HG03139 (cell line): ENCODE measurements around the gene POM121L2.
"Not testable (repeated sequence)": the region's sequence is repeated elsewhere in the genome, so short reads cannot be mapped to it uniquely, and the experiment has no call there.

ENCODE experiments used
- ATAC-seq: cut with Tn5 transposase; IDR thresholded peaks from one replicate; pipeline ENCODE4 v1.9.1; 2021; ENCODE audit not compliant: unreplicated experiment

POM121L2 gene

DNA sequence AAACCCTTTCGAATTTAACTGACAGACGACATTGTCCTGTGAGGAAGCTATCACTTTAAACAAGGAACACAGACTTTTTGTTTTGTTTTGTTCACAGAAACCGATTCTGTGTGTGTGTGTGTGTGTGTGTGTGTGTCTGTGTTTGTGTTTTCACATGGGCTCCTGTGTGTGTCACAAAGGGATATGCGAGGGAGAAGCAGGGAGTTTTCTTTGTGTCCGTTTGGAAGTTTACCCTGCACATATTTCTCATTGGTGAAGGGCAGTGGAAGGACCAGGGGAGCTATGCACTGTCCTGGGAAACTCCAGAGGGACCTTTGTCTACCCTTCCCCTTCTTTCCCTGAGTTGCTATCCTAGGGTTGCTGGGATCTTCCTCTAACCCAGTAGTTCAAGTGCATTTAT is 17.7 kb downstream of the POM121L2 start:
- no peak for ATAC-seq

DNA sequence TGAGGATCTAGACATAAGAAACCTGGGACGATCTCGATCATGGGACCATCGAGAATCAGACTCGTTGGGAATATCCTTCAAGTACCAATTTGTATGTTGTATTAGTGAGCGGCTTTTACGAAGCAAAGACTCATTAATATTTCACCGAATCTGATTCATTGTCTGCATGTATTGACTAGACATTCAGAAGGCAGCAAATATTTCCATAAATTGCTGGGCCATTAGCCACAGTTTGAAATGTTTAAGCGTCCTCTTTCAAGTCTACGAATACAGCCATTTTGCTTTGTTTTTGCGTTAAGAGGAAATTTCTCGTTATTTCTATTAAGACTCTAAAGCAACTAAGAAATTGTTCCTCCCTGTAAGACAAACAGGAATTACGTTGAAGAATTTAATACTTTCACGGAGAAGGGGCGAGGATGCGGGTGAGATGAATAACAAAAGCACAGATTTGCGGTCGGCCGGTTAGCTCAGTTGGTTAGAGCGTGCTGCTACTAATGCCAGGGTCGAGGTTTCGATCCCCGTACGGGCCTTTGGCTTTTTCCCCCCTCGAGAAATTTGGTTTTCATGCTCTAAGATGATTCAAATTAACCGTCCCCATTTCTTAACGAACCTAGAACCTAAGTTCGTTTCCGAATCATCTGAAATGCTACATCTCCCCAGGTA is 18.5 kb downstream of the POM121L2 start:
- ATAC-seq: no peak

DNA sequence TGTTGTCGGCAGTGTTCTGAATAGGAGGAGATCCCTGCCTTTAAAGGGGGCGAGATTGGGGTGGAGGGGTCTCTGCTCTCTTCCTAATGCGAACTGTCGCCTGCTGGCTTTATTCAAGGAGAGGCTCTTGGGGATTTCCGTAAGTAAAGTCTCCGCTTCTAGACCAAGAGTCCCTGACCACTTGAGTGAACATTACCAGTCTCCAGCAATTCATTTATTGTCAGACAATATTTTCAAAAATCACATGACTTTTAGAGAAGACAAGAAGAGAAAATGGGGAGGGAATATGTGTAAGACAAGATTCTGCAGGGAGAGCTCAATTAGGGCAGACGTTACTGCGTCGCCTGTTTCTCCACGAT is 21.2 kb downstream of the POM121L2 start:
- no peak for ATAC-seq

- no peak for ATAC-seq
Observed at GRCh38 chr6:27290065-27290849, 21.8 kb downstream of the POM121L2 start.

DNA sequence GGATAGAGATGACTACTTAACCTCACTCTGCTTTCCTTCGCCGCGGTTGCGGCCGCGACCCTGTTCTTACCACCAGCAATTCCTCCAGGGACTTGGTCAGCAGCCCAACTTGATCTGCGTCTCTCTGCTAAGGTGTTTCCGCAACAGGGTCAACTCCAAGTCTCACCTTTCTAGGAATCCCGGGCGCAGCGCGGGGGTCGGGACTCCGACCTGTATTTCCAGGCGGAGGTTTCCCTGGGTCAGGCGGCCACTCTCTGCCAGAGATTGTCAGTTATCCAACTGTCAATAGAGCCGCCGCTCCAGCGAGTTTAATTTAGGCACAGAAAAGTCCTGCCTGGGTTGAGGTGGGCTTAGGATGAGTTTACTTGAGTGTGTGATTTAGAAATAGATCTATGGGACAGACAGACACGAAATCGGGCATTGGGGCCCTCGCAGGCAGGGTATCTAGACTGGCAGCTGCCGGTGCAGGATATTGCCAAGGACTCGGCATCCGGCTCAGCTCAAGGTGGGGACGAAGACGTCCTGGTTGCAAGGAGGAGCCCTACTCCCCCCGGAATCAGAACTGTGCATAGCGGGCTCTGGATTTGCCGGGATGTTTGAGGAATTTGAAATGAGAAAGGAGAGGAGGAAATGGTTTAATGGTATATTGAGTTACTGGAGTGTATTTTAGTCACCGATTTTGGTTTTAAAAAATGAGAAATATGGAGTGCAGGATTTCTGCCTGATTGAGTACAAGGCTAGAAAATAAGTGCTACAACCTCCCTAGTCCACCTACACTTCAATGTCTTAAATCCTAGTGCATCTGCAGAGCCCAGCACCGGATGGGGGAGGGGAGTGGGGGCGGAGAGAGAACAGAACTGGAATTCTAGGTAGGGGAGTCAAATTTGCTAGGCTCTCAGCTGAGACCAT is 23.7 kb downstream of the POM121L2 start:
- ATAC-seq: no peak

DNA sequence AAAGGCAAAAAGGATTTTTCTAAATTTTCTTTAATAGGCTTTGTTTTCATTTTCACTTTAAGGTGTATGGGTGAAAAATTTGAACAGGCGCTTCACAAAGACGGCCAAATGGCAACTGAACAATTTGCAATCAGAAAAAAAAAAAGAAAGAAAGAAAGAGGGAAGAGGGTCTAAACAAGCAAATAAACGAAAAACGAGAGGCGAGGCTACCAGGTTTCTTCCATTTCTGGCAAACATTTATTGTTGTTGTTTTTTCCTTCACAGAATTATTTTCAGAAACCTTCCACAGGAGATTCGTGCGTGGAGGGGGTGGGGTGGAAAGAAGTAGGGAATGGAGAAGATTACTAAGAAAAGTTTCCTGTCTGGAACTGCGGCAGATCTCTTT is 24.3 kb downstream of the POM121L2 start:
- ATAC-seq: no peak

DNA sequence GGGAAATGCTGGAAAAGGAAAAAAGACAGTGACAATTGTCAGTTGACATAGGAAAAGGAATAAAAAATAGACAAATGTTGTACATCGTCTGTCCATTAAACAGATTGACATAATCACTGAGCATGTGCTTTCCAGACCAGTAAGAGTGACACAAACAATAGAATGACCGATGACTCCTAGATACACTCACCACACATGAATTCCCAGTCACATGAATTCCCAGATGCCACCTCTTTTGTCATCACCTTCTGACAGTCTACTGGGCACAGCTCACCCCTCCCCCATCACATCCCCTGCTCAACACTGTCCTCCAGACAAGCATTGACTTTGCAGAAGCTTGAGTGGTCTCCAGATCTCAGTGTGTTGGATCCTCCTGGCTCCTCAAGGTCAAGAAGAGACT is 25.9 kb downstream of the POM121L2 start:
- ATAC-seq: no peak

DNA sequence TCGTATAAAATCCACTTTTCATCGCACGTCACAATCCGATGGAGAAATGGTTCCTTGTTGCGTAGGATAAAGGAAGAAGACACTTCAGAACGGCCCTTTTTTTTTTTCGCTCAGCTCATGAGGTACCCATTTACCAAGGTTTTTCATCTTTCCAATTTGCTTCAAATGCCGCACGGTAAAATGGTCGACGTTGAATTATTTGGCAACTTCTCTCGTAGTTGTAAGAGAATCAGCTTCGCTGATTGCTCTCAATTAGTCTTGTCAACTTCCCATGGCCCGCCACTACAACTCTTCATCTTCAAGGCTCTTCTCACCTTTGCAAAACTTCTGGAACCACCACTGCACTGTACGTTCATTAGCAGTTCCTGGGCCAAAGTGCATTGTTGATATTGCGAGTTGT is 28.8 kb downstream of the POM121L2 start:
- no peak for ATAC-seq

- ATAC-seq: no peak
Observed at GRCh38 chr6:27281569-27281968, 30.5 kb downstream of the POM121L2 start.

DNA sequence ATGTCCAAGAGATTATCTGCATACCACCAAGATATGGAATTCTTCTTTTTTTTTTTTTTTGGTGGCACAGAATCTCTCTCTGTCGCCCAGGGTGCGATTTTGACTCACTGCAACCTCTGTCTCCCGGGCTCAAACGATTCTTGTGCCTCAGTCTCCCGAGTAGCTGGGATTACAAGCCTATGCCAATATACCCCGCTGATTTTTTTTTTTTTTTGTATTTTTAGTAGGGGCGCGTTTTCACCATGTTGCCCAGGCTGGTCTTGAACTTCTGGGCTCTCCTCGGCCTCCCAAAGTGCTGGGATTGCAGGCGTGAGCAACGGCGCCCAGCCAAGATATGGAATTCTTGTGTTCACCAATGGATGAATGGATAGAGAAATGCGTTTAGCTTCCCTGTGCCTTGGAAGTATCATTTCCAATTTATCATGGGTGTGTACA is 31.0 kb downstream of the POM121L2 start:
- ATAC-seq: no peak

- ATAC-seq: no peak
Observed at GRCh38 chr6:27280540-27281000, 31.5 kb downstream of the POM121L2 start.

DNA sequence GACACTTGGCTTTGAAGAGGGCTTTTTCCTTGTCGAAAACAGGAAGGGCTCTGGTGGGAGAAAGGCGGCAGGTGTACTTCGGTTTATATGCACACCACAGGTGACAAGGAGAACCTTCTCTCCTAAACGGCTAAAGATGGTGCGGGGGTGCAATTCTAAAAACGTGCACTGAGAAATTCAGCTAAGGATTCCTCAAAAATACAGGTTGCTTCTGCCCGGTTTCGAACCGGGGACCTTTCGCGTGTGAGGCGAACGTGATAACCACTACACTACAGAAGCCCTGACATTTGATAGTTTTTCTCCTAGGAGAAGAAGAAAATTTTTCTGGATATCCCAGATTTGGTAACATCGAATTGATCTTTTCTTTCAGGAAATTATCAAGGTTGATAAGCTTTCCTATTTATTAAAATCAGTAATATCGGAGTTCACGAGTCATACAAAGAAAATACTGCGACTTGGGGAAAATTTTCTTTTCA is 32.0 kb downstream of the POM121L2 start:
- no peak for ATAC-seq

- no peak for ATAC-seq
Observed at GRCh38 chr6:27279513-27280063, 32.5 kb downstream of the POM121L2 start.

DNA sequence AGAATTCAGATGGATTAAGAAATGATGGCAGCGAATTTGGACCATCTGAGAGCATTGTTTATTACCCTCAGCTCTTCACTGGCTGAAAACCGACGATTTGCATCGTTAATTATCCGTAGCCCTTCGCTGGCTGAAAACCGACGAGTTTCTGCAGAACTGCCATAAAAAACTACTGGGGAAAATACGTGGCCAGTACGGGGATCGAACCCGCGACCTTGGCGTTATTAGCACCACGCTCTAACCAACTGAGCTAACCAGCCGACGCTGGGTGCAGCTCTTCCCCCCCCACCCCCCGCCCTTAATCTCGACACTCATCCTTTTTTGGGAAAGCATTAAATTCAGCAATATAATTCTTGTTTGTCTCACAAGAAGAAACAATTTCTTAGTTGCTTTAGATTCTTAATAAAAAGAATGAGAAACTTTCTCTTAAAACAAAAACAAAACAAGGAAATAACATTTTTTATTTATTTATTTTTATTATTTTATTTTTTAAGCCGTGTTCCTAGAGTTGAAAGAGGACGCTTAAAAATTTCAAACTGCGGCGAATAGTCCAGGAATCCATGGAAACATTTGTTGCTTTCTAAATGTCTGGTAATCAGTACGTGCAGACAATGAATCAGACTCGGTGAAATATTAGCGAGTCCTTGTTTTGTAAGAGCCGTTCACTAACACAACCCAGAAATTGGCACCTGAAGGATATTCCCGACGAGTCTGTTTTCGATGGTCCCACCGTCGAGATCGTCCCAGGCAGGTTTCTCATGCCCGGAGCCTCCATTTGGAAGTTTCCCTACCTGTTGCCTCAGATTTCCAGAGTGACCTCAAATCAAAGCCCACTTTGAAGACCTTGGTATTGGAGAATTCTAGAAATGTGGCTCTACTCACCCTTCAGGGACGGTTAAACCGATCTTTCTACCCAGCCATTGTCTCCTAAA is 36.8 kb downstream of the POM121L2 start:
- ATAC-seq: no peak

DNA sequence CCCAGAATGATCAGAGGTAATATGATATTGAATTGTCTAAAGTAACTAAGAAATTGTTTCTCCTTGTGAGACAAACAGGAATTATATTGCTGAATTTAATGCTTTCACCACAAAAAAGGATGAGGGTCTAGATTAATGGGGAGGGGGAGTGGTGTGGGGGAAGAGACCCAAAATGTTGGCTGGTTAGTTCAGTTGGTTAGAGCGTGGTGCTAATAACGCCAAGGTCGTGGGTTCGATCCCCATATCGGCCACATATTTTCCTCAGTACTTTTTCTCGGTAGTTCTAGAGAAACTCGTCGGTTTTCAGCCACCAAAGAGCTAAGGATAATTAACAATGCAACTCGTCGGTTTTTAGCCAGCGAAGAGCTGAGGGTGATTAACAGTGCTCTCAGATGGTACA is 38.3 kb downstream of the POM121L2 start:
- ATAC-seq: no peak

DNA sequence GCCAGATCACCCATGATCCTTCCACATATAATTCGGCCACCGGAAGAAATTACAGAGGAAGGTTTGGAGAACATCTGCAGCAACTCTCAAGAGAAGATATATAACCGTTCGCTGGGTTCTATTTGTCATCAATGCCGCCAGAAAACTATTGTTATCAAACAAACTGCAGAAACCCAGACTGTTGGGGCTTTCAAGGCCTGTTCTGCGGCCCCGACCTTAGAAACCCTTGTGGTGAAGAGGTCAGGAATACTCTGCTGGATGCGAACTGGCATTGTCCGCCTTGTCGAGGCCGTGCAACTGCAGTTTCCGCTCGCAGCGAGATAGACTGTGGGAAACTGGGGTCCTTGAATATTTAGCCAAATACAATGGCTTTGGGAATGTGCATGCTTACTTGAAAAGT is 43.3 kb downstream of the POM121L2 start:
- ATAC-seq: no peak

DNA sequence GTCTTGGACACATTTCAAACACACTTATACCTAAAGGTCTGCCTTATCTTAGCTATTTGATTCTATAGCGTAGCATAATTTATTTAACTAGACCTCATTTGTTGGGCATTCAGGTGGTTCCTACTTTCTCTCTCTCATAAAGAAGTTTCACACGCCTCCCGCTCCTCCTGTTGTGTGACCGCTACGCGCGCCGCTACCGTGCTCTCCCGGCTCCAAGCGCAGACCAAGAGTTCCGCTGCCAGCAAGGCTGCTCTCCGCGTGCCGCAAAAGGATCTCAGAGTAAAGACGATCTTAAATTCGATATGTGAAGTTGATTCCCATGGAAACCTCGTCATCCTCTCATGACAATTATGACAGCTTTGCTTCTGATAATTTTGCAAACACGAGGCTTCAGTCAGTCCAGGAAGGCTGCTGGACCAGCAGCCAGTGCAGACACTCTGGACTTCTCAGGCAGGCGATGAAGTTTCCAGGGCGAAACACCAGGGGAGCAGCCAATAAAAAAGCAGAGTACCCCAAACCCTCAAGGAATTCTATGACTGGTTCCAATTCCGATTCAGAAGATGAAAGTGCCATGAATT is 44.1 kb downstream of the POM121L2 start:
- no peak for ATAC-seq

DNA sequence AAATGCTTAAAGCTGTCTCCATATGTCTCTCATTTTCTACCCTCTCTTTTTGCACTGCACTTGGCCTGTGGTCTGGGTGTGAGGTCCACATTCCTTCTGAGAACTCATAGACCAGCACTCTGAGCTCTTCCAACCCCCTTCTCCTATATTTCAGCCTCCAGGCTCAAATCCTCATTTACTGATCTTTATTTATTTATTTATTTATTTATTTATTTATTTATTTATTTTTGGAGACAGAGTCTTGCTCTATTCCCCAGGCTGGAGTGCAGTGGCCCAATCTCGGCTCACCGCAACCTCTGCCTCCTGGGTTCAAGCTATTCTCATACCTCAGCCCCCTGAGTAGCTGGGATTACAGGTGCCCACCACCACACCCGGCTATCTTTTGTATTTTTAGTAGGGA is 45.1 kb downstream of the POM121L2 start:
- not testable (repeated sequence) for ATAC-seq

DNA sequence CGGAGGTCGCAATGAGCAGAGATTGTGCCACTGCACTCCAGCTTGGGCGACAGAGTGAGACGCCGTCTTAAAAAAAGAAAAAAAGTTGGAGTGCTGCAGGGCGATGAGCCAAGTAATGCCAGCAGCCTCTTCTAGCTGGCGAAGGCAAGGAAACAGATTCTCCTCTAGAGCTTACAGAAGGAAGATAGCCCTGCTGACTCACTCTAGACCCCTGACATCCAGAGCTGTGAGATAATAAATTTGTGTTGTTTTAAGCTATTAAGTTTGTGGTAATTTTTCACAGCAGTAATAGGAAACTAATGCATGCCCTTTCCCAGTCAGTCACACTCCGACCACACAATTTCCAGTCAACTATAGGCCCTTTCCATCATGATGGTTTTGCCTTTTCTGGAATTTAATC is 48.2 kb downstream of the POM121L2 start:
- no peak for ATAC-seq
